ENCODE results near the gene NFAT5.

Gene NFAT5

GRCh38 chr16:69744363-69745231 lies 178.8 kb downstream of the NFAT5 start:
- no peak for DNase-seq

- DNase-seq = no peak
Observed at GRCh38 chr16:69745232-69745612, 179.5 kb downstream of the NFAT5 start.

DNA sequence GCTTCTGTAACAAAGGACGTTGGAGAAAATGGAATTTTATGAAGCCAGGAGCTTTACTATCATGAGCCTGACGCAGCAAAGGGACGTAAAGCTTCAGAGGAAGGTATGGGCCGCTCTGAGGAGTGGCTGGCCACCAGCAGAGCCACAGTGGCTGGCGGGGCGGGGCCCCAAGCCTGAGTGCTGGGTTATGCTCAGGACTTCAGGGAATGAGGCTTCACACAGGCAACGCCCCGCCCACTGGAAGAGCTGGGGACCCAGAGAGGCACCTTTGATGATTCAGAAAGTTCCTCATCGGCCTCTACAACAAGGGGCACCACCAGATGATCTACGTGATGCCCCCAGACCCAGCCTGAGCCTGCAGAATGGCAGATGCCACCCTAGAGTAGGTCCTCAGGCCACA lies 180.2 kb downstream of the NFAT5 start:
- no peak for DNase-seq

DNA sequence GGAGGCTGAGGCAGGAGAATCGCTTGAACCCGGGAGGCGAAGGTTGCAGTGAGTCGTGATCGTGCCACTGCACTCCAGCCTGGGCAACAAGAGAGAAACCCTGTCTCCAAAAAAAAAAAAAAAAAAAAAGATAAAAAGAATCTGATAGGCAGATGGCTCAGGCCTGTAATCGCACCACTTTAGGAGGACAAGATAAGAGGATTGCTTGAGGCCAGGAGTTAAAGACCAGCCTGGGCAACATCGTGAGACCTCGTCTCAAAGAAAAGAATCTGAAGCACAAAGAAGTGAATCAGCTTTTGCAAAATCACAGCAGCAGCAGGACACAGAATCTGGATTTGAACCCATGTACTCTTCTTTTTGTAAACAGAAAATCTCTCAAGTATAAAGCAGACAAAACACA lies 181.3 kb downstream of the NFAT5 start:
- no peak for DNase-seq

GRCh38 chr16:69748694-69749345 lies 183.1 kb downstream of the NFAT5 start:
- DNase-seq = no peak

DNA sequence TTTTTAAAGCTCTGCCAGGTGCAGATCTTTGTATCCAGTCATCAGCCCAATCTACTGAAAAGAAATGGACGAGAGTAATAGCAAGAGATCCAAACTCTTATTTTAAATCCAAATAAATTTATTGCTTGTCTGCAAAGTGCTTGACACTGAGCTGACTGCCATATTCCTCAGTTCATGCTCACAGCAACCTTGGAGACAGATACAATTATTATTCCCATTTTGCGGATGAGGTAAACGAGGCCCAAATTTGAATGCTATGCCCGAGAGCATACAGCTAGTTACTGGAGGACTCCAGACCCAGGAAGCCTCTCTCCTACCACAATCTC lies 188.3 kb downstream of the NFAT5 start:
- DNase-seq = no peak
